A673 (cell line): ENCODE results near the gene TDRD5. TPM values are rescaled to one million over a fixed set of nuclear protein-coding genes. Genes with fewer than 3 reads are reported as not detected.

Experiments used
- BruUV-seq: library from RNA; stranded (reverse); fragments of 400-500 nt; replicated peaks from 2 replicates; lab custom pipeline; 2021; lab: Mats Ljungman, UMichigan
- CTCF ChIA-PET: fragments of 300-600 bp; sonication (Branson Sonifier 250); formaldehyde crosslinking; loops from one replicate; lab custom pipeline; 2022; ENCODE audit warnings: antibody characterized with exemption; lab: Charles Lee
- POLR2A ChIA-PET: fragments of 300-600 bp; sonication (Branson Sonifier 250); formaldehyde crosslinking; loops from one replicate; lab custom pipeline; 2022; ENCODE audit warnings: antibody characterized with exemption; ENCODE audit not compliant: low non-redundant PET; lab: Charles Lee
- DNase-seq: peaks from one replicate; pipeline ENCODE4 v3.0.0-alpha.2; 2015; ENCODE audit warnings: low spot score
- H3K27ac ChIP-seq: fragments of 200-600 bp; sonication (generic); 2 replicates; pipeline ENCODE4 v1.5.1; 2016; ENCODE audit warnings: mixed run types, low read depth, mild to moderate bottlenecking, mixed read lengths, antibody characterized with exemption, low read length; ENCODE audit not compliant: poor library complexity, severe bottlenecking
- H3K27me3 ChIP-seq: fragments of 200-600 bp; sonication (generic); replicated peaks from 2 replicates; pipeline ENCODE4 v1.6.1; 2017; ENCODE audit warnings: mixed run types, low read depth, mild to moderate bottlenecking, mixed read lengths, antibody characterized with exemption, low read length; ENCODE audit not compliant: insufficient read depth, poor library complexity
- H3K36me3 ChIP-seq: fragments of 200-600 bp; sonication (generic); 2 replicates; pipeline ENCODE4 v1.6.1; 2016; ENCODE audit warnings: mixed run types, mild to moderate bottlenecking, mixed read lengths, antibody characterized with exemption, low read length; ENCODE audit not compliant: insufficient read depth, poor library complexity, severe bottlenecking
- H3K4me1 ChIP-seq: fragments of 200-600 bp; sonication (generic); 2 replicates; pipeline ENCODE4 v1.6.1; 2017; ENCODE audit warnings: mixed run types, mild to moderate bottlenecking, mixed read lengths, antibody characterized with exemption, low read length; ENCODE audit not compliant: insufficient read depth, poor library complexity, severe bottlenecking
- H3K4me3 ChIP-seq: fragments of 200-600 bp; sonication (generic); 2 replicates; pipeline ENCODE4 v1.5.1; 2016; ENCODE audit warnings: low read depth, mixed run types, mild to moderate bottlenecking, mixed read lengths, low read length; ENCODE audit not compliant: poor library complexity, severe bottlenecking
- H3K9me3 ChIP-seq: fragments of 200-600 bp; sonication (generic); 2 replicates; pipeline ENCODE4 v1.6.1; 2016; ENCODE audit warnings: mixed run types, low read depth, mild to moderate bottlenecking, mixed read lengths, antibody characterized with exemption, low read length; ENCODE audit not compliant: poor library complexity, severe bottlenecking
- EZH2 ChIP-seq: fragments of 200-600 bp; sonication (generic); IDR thresholded peaks from 2 replicates; pipeline ENCODE4 v1.6.1; 2017; ENCODE audit warnings: borderline replicate concordance, low read depth, mild to moderate bottlenecking, mixed read lengths, antibody characterized with exemption, low read length; ENCODE audit not compliant: poor library complexity, severe bottlenecking
- intact Hi-C: fragments of 100-400 bp; cut with micrococcal nuclease; formaldehyde crosslinking; loops from one replicate; pipeline ENCODE4 v1.10.0; 2022; ENCODE audit not compliant: unreplicated experiment
- total RNA-seq: library from RNA; stranded (reverse); gene quantifications from 2 replicates; pipeline ENCODE4 v1.2.3, GENCODE V29; 2021
- TF ChIP-seq, protein P1 (sequence below): fragments of 300-800, 200-600 bp; sonication (generic); conservative IDR thresholded peaks from 2 replicates; pipeline ENCODE4 v1.5.1; 2017; ENCODE audit warnings: low read depth, mild to moderate bottlenecking, antibody characterized with exemption, low read length, moderate library complexity, mixed read lengths

TDRD5 gene
- total RNA-seq, 1 experiment from 2014 or later, result not detected

DNA sequence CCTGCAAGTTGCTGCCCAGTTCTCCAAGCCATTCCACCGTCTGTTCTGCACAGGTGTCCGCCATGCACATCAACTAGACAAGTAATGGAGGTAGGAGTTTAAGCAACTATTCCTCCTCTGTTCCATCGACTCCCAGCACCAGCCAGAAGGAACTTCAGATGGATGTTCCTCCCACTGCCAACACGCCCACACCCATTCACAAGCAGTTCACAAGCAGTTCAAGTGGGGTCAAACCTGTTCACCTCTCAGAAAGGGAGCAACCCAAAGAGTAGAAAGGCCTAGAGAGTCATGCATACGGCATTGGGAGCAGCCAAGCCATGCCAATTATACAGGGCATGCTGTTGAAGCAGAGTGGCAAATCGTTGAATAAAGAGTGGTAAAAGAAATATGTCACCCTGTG lies 4.3 kb upstream of the TDRD5 start:
- TF ChIP-seq, protein P1, sequence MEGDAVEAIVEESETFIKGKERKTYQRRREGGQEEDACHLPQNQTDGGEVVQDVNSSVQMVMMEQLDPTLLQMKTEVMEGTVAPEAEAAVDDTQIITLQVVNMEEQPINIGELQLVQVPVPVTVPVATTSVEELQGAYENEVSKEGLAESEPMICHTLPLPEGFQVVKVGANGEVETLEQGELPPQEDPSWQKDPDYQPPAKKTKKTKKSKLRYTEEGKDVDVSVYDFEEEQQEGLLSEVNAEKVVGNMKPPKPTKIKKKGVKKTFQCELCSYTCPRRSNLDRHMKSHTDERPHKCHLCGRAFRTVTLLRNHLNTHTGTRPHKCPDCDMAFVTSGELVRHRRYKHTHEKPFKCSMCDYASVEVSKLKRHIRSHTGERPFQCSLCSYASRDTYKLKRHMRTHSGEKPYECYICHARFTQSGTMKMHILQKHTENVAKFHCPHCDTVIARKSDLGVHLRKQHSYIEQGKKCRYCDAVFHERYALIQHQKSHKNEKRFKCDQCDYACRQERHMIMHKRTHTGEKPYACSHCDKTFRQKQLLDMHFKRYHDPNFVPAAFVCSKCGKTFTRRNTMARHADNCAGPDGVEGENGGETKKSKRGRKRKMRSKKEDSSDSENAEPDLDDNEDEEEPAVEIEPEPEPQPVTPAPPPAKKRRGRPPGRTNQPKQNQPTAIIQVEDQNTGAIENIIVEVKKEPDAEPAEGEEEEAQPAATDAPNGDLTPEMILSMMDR, result no peak
- TF ChIP-seq EZH2, result no peak
- no peaks in the 10 kb centered on the region for H3K36me3 ChIP-seq
- H3K4me3 ChIP-seq, result no peak overlapping the region
- H3K4me1 ChIP-seq, result no peaks in the 10 kb centered on the region
- DNase-seq, result no peak
- no peaks in the 10 kb centered on the region for H3K9me3 ChIP-seq
- BruUV-seq, result no TSS peak
- CTCF ChIA-PET, result no interaction called here
- H3K27ac ChIP-seq, result no peak overlapping the region
- H3K27me3 ChIP-seq, result peaks cover 57% of the 10 kb centered on the region
- POLR2A ChIA-PET, result no interaction called here
- intact Hi-C loops, result loop anchor here (10.0 kb wide), 1 partner anchor 227 kb away; no protein-coding TSS in a partner anchor

DNA sequence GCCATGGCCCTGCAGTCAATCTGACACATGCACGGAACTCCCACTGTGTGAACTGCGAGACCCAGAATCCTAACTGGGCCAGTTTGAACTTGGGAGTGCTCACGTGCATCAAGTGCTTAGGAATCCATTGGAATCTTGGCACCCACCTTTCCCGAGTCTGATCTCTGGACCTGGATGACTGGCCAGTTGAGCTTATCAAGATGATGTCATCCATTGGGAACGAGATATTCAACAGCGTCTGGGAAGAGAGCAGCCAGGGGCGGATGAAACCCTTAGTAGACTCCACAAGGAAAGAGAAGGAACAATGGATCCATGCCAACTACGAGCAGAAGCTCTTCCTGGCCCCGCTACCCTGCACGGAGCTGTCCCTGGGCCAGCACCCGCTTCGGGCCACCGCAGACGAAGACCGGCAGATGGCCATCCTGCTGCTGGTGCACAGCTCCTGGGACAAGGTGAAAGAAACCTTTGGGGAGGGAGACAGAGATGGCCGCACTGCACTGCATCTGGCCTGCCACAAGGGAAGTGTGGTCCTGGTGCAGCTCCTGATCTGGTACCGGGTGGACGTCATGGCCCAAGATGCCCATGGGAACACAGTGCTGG lies 3.1 kb upstream of the TDRD5 start:
- Histone ChIP-seq H3K36me3 (no peaks in the 10 kb centered on the region), H3K27ac (no peak overlapping the region), H3K27me3 (peaks cover 65% of the 10 kb centered on the region), H3K4me1 (no peaks in the 10 kb centered on the region), H3K4me3 (no peak overlapping the region), H3K9me3 (no peaks in the 10 kb centered on the region)
- no peak for DNase-seq
- no TSS peak for BruUV-seq
- POLR2A ChIA-PET, result no interaction called here
- intact Hi-C loops, result loop anchor here (10.0 kb wide), 1 partner anchor 226 kb away; no protein-coding TSS in a partner anchor
- TF ChIP-seq, protein P1, result no peak
- TF ChIP-seq EZH2, result no peak
- CTCF ChIA-PET, result no interaction called here

DNA sequence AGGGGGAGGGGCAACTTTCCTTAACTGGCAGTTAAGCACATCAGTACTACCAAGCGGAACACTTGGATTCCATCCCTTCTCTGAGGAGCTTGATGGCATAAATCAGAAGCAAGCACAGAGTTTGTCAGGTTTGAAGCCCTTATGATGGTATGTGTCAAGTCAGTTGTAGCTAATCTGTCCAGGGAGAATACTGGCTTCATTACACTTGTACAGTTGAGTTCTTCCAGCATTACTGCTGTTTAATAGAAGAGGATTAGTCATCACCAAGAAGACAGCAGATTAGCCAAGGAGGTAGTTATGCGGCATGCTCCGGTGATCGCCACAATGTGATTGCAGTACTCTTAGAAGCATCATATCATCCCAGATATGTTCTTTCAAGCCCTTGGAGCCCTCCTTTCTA lies 2.1 kb upstream of the TDRD5 start:
- no peaks in the 10 kb centered on the region for H3K9me3 ChIP-seq
- no peaks in the 10 kb centered on the region for H3K36me3 ChIP-seq
- peaks cover 65% of the 10 kb centered on the region for H3K27me3 ChIP-seq
- intact Hi-C loops, result loop anchor here (10.0 kb wide), 1 partner anchor 225 kb away; no protein-coding TSS in a partner anchor
- no peaks in the 10 kb centered on the region for H3K4me1 ChIP-seq
- ChIA-PET POLR2A (no interaction called here), CTCF (no interaction called here)
- TF ChIP-seq, protein P1, result no peak
- no peak for TF ChIP-seq EZH2
- BruUV-seq, result no TSS peak
- H3K4me3 ChIP-seq, result no peak overlapping the region
- no peak overlapping the region for H3K27ac ChIP-seq
- peak; percentile 17 for DNase-seq
